ENCODE data around the gene EXOC6B. TPM values are rescaled to one million over a fixed set of nuclear protein-coding genes. Genes with fewer than 3 reads are reported as not detected.

EXOC6B gene
- total and polyA plus RNA-seq, 10 of the 15 experiments (the other 5 are each of a cell fraction or from before 2014, with no cell fraction given): 0.23 to 2.2 (median 1.2) TPM

GRCh38 chr2:72864500-72864899 lies 38.7 kb upstream of the EXOC6B start:
- Histone ChIP-seq H3K4me1 (ENCODE audit: control insufficient read depth, insufficient read depth, low read length) (peaks cover 7% of the 10 kb centered on the region), H3K36me3 (ENCODE audit: control insufficient read depth in 2 of 2, insufficient read depth in 2 of 2, low read length in 1 of 2) (no peaks in the 10 kb centered on the region), H3K79me2 (ENCODE audit: control insufficient read depth, insufficient read depth, low read length) (no peaks in the 10 kb centered on the region), H3K27ac (ENCODE audit: control insufficient read depth, insufficient read depth) (no peak overlapping the region), H3K27me3 (replicated peaks in 1 of 2; ENCODE audit: control insufficient read depth in 2 of 2, insufficient read depth in 2 of 2, low read length in 1 of 2) (no peaks in the 10 kb centered on the region), H4K20me1 (ENCODE audit: control insufficient read depth, insufficient read depth) (no peaks in the 10 kb centered on the region), H3K4me3 (no peak overlapping the region), H3K4me2 (ENCODE audit: control insufficient read depth, insufficient read depth) (no peak overlapping the region), H3K9ac (ENCODE audit: control insufficient read depth, insufficient read depth, low read length) (no peak overlapping the region), H2AFZ (ENCODE audit: control insufficient read depth, low read depth, low read length) (no peak overlapping the region), H3K9me3 (replicated peaks; ENCODE audit: control insufficient read depth, insufficient read depth, low read length) (no peaks in the 10 kb centered on the region)
- SMC1A ChIA-PET (ENCODE audit: uncharacterized antibody, unreplicated experiment): interaction anchor here (1.1 to 1.5 kb wide), 4 partner anchors 23 to 95 kb away, joined by 3 to 5 read pairs (median 4); partner anchors contain the start of gene SPR
- ATAC-seq (peak; percentile 67), DNase-seq (ENCODE audit: low read depth, low spot score) (no peak), FAIRE-seq (peak; percentile 83)
- intact Hi-C loops (cut with micrococcal nuclease; ENCODE audit: unreplicated experiment) (no loop called here), in situ Hi-C loops (cut with MboI) (no loop called here)
- TF ChIP-seq CREM (IDR thresholded peaks at IDR 0.05; ENCODE audit: low read depth) (0 out of 2 replicates have a peak, but pooled peaks have one; percentile 21), CTCF (IDR thresholded peaks at IDR 0.05 in 2 of 3, conservative IDR thresholded peaks at IDR 0.05 in 1 of 3; ENCODE audit: control insufficient read depth in 2 of 3, extremely low read depth in 1 of 3, insufficient read depth in 1 of 3, low read depth in 3 of 3, low read length in 3 of 3) (no peak), ATF2 (IDR thresholded peaks at IDR 0.05; ENCODE audit: low read length) (peak; percentile 35; the same call in 1 of the 2 replicates), ZNF592 (IDR thresholded peaks at IDR 0.05) (no peak), FOXM1 (IDR thresholded peaks at IDR 0.05; ENCODE audit: low read depth, low read length) (peak; percentile 32; the same call in 1 of the 2 replicates), NFIC (IDR thresholded peaks at IDR 0.05; ENCODE audit: low read depth, low read length) (peak; percentile 15; the same call in 1 of the 2 replicates), JUNB (IDR thresholded peaks at IDR 0.05) (peak; percentile 80)
- 0% methylated on average over 2 of the region's 2 CpGs for WGBS (ENCODE audit: insufficient coverage, insufficient replicate concordance, low lambda C conversion rate, missing lambda C conversion rate)
- POLR2A ChIA-PET: interaction anchor here (0.7 to 1.0 kb wide), 2 partner anchors 84 to 375 kb away, joined by 3 to 7 read pairs; no protein-coding TSS in a partner anchor
- RAD21 ChIA-PET (ENCODE audit: unreplicated experiment): interaction anchor here (0.7 to 1.3 kb wide), 3 partner anchors 23 to 94 kb away, joined by 3 to 5 read pairs (median 3); no protein-coding TSS in a partner anchor
- no TSS peak for BruUV-seq (replicated peaks)
- CTCF ChIA-PET: interaction anchor here (0.9 to 6.0 kb wide), 14 partner anchors 9 to 174 kb away, joined by 3 to 52 read pairs (median 5); partner anchors contain the start of gene SPR

All from GM12878 (cell line).